SIG-M5 (cell line): Measurements from ENCODE around the gene SLC35E3.
"Not testable (repeated sequence)": the region's sequence is repeated elsewhere in the genome, so short reads cannot be mapped to it uniquely, and the experiment has no call there.

Experiments used
- DNase-seq: peaks from one replicate; lab custom pipeline; 2025; lab: John Stamatoyannopoulos, UW

SLC35E3 gene

GRCh38 chr12:68813242-68813593 lies 67.2 kb downstream of the SLC35E3 start:
- DNase-seq, result no peak

DNA sequence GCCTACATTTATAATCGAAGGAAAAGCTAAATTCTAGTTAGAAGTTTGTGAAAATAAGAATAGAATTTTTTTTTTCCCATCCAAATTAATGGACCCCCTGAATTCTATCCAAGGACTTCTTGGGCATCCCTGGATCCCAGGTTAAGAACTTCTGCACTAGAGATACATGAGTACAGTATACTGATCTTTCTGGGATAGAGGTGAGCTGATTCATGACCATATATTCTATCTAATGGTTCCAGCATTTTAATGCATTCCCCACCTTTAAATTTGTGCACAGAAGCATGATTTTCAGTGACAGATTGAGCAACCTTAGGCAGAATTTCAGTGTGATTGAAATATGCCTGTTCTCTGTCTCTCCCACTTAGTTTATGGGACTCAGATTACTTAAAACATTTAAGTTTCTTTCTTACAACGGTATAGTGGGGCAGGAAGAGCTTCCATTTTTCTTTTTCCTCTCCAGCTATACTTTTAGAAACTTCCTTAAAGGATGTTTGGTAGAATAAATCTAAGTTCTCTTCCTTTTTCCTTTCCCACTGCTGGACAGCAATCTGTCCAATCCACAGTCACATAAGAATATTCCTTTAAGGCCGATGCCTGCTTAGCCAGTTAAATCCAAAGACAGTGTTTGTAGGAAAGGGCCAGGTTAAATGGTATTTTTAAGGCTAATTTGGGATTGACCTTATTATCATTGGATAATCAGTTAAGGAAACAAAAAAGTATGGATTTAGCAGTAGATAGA lies 68.7 kb downstream of the SLC35E3 start:
- DNase-seq, result no peak

- no peak for DNase-seq
Measured at GRCh38 chr12:68815232-68815927, 69.4 kb downstream of the SLC35E3 start.

- DNase-seq, result no peak
Measured at GRCh38 chr12:68815928-68816800, 70.2 kb downstream of the SLC35E3 start.

DNA sequence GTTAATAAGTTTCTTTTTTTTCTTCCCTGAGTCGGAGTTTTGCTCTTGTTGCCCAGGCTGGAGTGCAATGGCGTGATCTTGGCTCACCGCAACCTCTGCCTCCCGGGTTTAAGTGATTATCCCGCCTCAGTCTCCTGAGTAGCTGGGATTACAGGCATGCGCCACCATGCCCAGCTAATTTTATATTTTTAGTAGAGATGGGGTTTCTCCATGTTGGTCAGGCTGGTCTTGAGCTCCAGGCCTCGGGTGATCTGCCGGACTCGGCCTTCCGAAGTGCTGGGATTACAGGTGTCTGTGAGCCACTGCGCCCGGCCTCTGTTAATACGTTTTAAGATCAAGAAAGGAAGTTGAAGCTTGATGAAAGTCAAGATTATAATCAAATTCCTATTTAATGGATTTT lies 73.5 kb downstream of the SLC35E3 start:
- not testable (repeated sequence) for DNase-seq

- DNase-seq, result no peak
Measured at GRCh38 chr12:68821357-68822188, 75.6 kb downstream of the SLC35E3 start.

- no peak for DNase-seq
Measured at GRCh38 chr12:68823696-68824095, 77.7 kb downstream of the SLC35E3 start.

DNA sequence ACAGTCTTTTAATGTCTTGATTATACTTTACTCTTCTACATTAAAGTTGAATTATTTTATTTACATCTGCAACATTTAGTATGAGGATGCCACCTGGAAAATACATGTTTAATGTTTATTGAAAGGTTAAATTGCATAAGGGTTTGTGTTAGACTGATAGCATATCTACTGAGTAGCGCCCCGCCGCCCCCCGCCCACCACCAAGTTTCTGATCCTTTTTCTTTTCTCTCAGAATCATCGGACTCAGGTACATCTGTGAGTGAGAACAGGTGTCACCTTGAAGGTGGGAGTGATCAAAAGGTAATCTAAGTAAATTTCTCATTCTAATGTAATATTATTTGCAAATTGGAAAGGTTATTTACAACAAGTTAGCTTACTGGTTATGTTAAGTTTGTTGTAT lies 78.2 kb downstream of the SLC35E3 start:
- no peak for DNase-seq

DNA sequence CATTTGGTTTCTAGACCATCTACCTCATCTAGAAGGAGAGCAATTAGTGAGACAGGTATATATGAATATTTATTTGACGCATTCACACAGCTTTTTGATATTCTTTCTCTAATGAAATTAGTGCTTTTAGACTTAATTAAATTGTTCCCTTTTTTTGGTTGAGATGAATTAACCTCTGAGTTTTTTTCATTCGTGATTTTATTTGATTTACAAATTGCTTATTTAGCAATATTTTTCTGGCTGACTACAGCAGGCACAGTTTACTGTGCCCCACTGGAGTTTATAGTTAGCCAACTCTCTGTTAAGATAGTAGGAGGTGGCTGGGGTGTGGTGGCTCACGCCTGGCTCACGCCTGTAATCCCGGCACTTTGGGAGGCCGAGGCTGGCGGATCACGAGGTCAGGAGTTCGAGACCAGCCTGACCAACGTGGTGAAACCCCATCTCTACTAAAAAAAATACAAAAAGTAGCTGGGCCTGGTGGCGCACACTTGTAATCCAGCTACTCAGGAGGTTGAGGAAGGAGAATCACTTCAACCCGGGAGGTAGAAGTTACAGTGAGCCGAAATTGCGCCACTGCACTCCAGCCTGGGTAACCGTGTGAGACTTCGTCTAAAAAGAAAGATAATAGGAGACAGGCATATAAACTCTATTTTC lies 78.7 kb downstream of the SLC35E3 start:
- no peak for DNase-seq

DNA sequence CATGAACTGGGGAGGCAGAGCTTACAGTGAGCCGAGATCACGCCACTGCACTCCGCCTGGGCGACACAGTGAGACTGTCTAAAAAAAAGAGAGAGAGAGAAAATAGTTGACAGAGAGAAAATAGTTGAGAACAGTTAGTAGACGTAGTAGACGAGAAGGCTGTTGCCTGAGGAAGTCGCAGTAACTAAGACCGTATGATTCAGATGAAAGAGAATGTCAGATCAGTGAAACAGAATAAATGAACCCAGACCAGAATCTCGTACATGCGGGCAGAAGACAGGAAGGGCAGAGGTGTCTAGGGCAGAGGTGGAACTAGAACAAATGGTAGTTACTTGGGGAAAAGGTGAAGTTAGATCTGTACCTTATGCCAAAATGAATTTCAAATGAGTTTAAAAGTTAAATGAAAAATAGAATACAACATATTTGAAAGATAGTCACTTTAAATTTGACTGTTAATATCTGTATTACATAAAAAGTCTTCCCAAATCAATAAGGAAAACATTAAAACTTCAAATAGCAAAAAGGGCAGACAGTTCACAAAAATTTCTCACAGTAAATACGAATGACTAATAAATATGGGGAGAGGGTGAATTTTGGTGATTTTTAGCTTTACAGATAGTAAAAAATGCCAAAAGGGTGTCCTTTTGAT lies 79.7 kb downstream of the SLC35E3 start:
- no peak for DNase-seq

DNA sequence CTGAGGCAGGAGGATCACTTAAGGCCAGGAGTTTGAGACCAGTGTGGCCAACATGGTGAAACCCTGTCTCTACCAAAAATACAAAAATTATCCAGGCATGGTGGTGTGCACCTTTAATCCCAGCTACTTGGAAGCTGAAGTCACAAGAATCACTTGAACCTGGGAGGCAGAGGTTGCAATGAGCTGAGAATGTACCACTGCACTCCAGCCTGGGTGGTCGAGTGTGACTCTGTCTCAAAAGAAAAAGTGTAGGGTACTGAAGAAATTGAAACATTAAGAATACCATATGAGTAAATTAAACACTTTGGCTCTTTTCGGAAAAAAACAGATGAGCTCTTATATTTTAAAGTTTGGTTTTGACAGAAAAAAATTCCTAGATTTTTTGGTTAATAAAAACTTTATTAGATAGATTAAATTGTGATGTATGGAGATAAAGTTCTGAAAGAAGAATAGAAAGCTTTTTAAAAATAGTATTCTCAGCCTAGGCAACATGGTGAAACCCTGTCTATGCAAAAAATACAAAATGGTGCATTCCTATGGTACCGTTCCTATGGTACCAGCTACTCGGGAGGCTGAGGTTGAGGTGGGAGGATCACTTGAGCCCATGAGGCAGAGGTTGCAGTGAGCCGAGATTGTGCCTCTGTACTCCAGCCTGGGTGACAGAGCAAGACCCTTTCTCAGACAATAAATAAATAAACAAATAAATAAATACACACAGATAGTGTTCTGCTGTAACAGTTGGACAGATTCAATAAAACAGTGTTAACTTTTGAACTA lies 82.1 kb downstream of the SLC35E3 start:
- DNase-seq, result no peak

GRCh38 chr12:68828672-68829068 lies 82.7 kb downstream of the SLC35E3 start:
- DNase-seq, result no peak
